Measurements from ENCODE around the gene ACCS. TPM values are rescaled to one million over a fixed set of nuclear protein-coding genes. Genes with fewer than 3 reads are reported as not detected.

Gene ACCS
- total and polyA plus RNA-seq, 2 donors (not counting 3 experiments of a cell fraction or from before 2014, with no cell fraction given): 8.6 to 22.7 TPM

DNA sequence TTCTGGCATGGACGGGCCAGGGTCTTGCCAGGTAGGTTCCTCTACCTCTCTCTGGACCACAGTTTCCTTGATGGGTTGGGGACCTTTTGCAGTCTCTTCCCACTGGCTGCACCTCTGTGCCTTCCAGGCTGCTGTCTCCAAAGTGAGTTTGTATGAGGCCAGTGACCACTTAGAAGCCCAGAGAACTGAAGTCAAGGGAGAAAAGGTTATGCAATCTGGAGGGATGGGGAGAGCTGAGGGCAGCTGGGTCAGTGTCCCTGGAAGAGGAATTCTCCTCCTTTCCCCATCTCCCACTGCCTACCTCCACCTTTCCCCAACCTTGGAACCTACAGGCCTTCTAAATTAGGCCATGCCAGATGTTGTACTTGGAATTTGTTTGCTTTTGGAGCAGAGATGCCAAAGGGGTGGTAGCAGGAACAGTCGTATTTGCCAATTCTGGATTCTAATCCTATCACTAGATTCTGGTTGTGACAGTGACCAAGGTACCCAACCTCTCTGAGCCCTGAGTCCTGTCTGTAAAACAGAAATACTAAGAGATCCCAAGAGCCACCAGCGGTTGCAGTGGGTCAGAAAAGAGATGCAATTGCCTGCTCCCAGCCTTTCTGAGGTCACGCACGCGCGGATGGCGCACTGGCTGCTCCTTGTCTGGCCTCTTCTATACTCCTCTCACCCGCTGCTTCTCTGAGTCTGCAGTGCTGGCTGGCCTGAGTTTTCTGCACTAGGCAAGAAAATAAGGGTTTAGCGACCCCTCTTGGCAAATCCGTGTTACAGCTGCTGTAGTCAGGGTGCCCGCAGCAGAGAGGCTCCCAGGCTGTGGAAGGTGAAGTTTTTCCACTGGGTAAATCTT lies 29.0 kb upstream of the ACCS start:
- H3K79me2 ChIP-seq (ENCODE audit: control insufficient read depth, insufficient read depth, low read length): no peaks in the 10 kb centered on the region
- no peaks in the 10 kb centered on the region for H3K4me1 ChIP-seq (ENCODE audit: control insufficient read depth, extremely low read depth, insufficient read depth, low read length)
- H2AFZ ChIP-seq (ENCODE audit: low read depth, low read length): no peak overlapping the region
- BruUV-seq (replicated peaks): no TSS peak
- no peak overlapping the region for H3K4me3 ChIP-seq (replicated peaks in 1 of 3; ENCODE audit: insufficient read depth in 1 of 3, low read depth in 1 of 3, low read length in 3 of 3)
- no peaks in the 10 kb centered on the region for H3K9me3 ChIP-seq (replicated peaks; ENCODE audit: control insufficient read depth, insufficient read depth, low read length)
- ChIA-PET POLR2A (no interaction called here), CTCF (interaction anchor here (0.6 to 11.7 kb wide), 14 partner anchors 31 to 533 kb away, joined by 3 to 161 read pairs (median 3); no protein-coding TSS in a partner anchor)
- FAIRE-seq: peak; percentile 91
- H3K9me1 ChIP-seq (replicated peaks; ENCODE audit: control insufficient read depth, extremely low read depth, insufficient read depth, low read length): no peaks in the 10 kb centered on the region
- TF ChIP-seq, protein P1, sequence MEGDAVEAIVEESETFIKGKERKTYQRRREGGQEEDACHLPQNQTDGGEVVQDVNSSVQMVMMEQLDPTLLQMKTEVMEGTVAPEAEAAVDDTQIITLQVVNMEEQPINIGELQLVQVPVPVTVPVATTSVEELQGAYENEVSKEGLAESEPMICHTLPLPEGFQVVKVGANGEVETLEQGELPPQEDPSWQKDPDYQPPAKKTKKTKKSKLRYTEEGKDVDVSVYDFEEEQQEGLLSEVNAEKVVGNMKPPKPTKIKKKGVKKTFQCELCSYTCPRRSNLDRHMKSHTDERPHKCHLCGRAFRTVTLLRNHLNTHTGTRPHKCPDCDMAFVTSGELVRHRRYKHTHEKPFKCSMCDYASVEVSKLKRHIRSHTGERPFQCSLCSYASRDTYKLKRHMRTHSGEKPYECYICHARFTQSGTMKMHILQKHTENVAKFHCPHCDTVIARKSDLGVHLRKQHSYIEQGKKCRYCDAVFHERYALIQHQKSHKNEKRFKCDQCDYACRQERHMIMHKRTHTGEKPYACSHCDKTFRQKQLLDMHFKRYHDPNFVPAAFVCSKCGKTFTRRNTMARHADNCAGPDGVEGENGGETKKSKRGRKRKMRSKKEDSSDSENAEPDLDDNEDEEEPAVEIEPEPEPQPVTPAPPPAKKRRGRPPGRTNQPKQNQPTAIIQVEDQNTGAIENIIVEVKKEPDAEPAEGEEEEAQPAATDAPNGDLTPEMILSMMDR (IDR thresholded peaks at IDR 0.05; ENCODE audit: extremely low read depth in 1 of 2, insufficient read depth in 1 of 2, low read depth in 1 of 2, low read length in 2 of 2): peak; percentile 75 to 82
- TF ChIP-seq EZH2 (IDR thresholded peaks at IDR 0.05; ENCODE audit: borderline replicate concordance, low read depth, low read length, severe bottlenecking): no peak
- H3K27me3 ChIP-seq (ENCODE audit: control insufficient read depth in 2 of 2, insufficient read depth in 2 of 2, low read length in 2 of 2): peaks cover 3 to 6% of the 10 kb centered on the region in 2 experiments
- dilution Hi-C loops (cut with MboI; ENCODE audit: extremely low pct_ligation_motif_present, low sequenced_read_pairs) (no loop called here), intact Hi-C loops (cut with micrococcal nuclease) (loop anchor here (1.0 to 5.0 kb wide), 3 partner anchors 93 to 535 kb away; no protein-coding TSS in a partner anchor)
- H3K4me2 ChIP-seq (ENCODE audit: insufficient read depth, low read length): no peak overlapping the region
- peak; percentile 65 for DNase-seq (ENCODE audit: low read depth, low spot score)
- H3K9ac ChIP-seq (replicated peaks; ENCODE audit: extremely low read depth, insufficient read depth, low read length): no peak overlapping the region
- H3K36me3 ChIP-seq (ENCODE audit: control insufficient read depth in 2 of 2, extremely low read depth in 1 of 2, insufficient read depth in 2 of 2, low read length in 2 of 2): no peaks in the 10 kb centered on the region
- no peaks in the 10 kb centered on the region for H4K20me1 ChIP-seq (replicated peaks; ENCODE audit: control insufficient read depth, extremely low read depth, insufficient read depth, low read length)
- H3K27ac ChIP-seq (ENCODE audit: insufficient read depth, low read depth, low read length): no peak overlapping the region

DNA sequence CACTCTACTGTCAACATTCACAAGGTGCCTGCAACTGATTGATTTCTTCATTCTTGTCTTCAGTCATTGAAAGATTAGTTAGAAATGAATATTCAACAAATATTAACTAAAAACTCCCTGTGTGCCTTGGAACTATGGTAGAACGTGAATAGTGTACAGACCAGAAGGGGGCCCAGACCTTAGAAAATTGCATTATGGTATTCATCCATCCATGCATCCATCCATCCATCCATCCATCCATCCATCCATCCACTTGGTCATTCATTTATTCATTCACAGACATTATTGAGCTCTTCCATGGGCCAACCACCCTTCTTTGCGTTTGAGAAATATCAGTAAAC lies 28.4 kb upstream of the ACCS start:
- no peaks in the 10 kb centered on the region for H4K20me1 ChIP-seq (replicated peaks; ENCODE audit: control insufficient read depth, extremely low read depth, insufficient read depth, low read length)
- no peak overlapping the region for H2AFZ ChIP-seq (ENCODE audit: low read depth, low read length)

More for the DNA sequence above, 28.4 kb upstream of the ACCS start:
- H3K9me3 ChIP-seq (replicated peaks; ENCODE audit: control insufficient read depth, insufficient read depth, low read length): no peaks in the 10 kb centered on the region
- H3K4me3 ChIP-seq (replicated peaks in 1 of 3; ENCODE audit: insufficient read depth in 1 of 3, low read depth in 1 of 3, low read length in 3 of 3): no peak overlapping the region
- H3K4me1 ChIP-seq (ENCODE audit: control insufficient read depth, extremely low read depth, insufficient read depth, low read length): no peaks in the 10 kb centered on the region
- DNase-seq (ENCODE audit: low read depth, low spot score) (no peak), FAIRE-seq (no peak)
- intact Hi-C loops (cut with micrococcal nuclease): loop anchor here (1.0 to 5.0 kb wide), 3 partner anchors 93 to 535 kb away; no protein-coding TSS in a partner anchor
- BruUV-seq (replicated peaks): no TSS peak
- TF ChIP-seq FOS (IDR thresholded peaks at IDR 0.05; ENCODE audit: borderline replicate concordance, insufficient read depth, low read length) (no peak), EZH2 (IDR thresholded peaks at IDR 0.05; ENCODE audit: borderline replicate concordance, low read depth, low read length, severe bottlenecking) (no peak), JUN (IDR thresholded peaks at IDR 0.05; ENCODE audit: borderline replicate concordance, insufficient read depth, insufficient read length, low read depth) (no peak), POLR2AphosphoS5 (IDR thresholded peaks at IDR 0.05; ENCODE audit: insufficient read depth, low read depth, low read length) (no peak), MYC (IDR thresholded peaks at IDR 0.05; ENCODE audit: low read depth, low read length) (no peak), GATA2 (IDR thresholded peaks at IDR 0.05; ENCODE audit: insufficient read depth, insufficient read length, low read depth, low read length) (no peak), POLR2A (IDR thresholded peaks at IDR 0.05; ENCODE audit: low read depth, low read length) (no peak)
- TF ChIP-seq, protein P2, sequence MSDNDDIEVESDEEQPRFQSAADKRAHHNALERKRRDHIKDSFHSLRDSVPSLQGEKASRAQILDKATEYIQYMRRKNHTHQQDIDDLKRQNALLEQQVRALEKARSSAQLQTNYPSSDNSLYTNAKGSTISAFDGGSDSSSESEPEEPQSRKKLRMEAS (IDR thresholded peaks at IDR 0.05; ENCODE audit: insufficient read depth, insufficient read length): no peak
- TF ChIP-seq, protein P1 (IDR thresholded peaks at IDR 0.05; ENCODE audit: extremely low read depth in 1 of 2, insufficient read depth in 1 of 2, low read depth in 1 of 2, low read length in 2 of 2): no peak
- no peak overlapping the region for H3K9ac ChIP-seq (replicated peaks; ENCODE audit: extremely low read depth, insufficient read depth, low read length)
- H3K27me3 ChIP-seq (ENCODE audit: control insufficient read depth in 2 of 2, insufficient read depth in 2 of 2, low read length in 2 of 2): peaks cover 3 to 7% of the 10 kb centered on the region in 2 experiments
- H3K4me2 ChIP-seq (ENCODE audit: insufficient read depth, low read length): no peak overlapping the region
- ChIA-PET CTCF (interaction anchor here (0.6 to 11.7 kb wide), 12 partner anchors 31 to 533 kb away, joined by 3 to 161 read pairs (median 4); no protein-coding TSS in a partner anchor), POLR2A (no interaction called here)
- no peaks in the 10 kb centered on the region for H3K9me1 ChIP-seq (replicated peaks; ENCODE audit: control insufficient read depth, extremely low read depth, insufficient read depth, low read length)
- dilution Hi-C loops (cut with MboI; ENCODE audit: extremely low pct_ligation_motif_present, low sequenced_read_pairs): no loop called here
- H3K27ac ChIP-seq (ENCODE audit: insufficient read depth, low read depth, low read length): no peak overlapping the region
- no peaks in the 10 kb centered on the region for H3K79me2 ChIP-seq (ENCODE audit: control insufficient read depth, insufficient read depth, low read length)
- no peaks in the 10 kb centered on the region for H3K36me3 ChIP-seq (ENCODE audit: control insufficient read depth in 2 of 2, extremely low read depth in 1 of 2, insufficient read depth in 2 of 2, low read length in 2 of 2)
